Hepatocyte (in vitro differentiated cells): ENCODE data around the gene ATN1. TPM values are rescaled to one million over a fixed set of nuclear protein-coding genes. Genes with fewer than 3 reads are reported as not detected.

Source experiments
- DNase-seq: peaks from one replicate; pipeline ENCODE4 v3.0.0-alpha.2; 2016; ENCODE audit warnings: low spot score
- H2AFZ ChIP-seq: fragments of 200-600 bp; sonication (generic); 2 replicates; pipeline ENCODE4 v1.6.0; 2016; ENCODE audit warnings: antibody characterized with exemption, mild to moderate bottlenecking
- H3K27ac ChIP-seq: fragments of 200-600 bp; sonication (generic); 2 replicates; pipeline ENCODE4 v1.5.1; 2016; ENCODE audit warnings: mild to moderate bottlenecking
- H3K27me3 ChIP-seq: fragments of 200-600 bp; sonication (generic); 2 replicates; pipeline ENCODE4 v1.6.1; 2016
- H3K36me3 ChIP-seq: fragments of 200-600 bp; sonication (generic); replicated peaks from 2 replicates; pipeline ENCODE4 v1.5.1; 2016; ENCODE audit warnings: low read depth; ENCODE audit not compliant: insufficient read depth
- H3K4me1 ChIP-seq: fragments of 200-600 bp; sonication (generic); 2 replicates; pipeline ENCODE4 v1.5.1; 2016; ENCODE audit warnings: mild to moderate bottlenecking, moderate library complexity; ENCODE audit not compliant: insufficient read depth
- H3K4me2 ChIP-seq: fragments of 200-600 bp; sonication (generic); 2 replicates; pipeline ENCODE4 v1.6.0; 2016
- H3K4me3 ChIP-seq: fragments of 200-600 bp; sonication (generic); 2 replicates; pipeline ENCODE4 v1.5.1; 2016; ENCODE audit warnings: mild to moderate bottlenecking
- H3K79me2 ChIP-seq: fragments of 200-600 bp; sonication (generic); 2 replicates; pipeline ENCODE4 v1.6.0; 2017; ENCODE audit warnings: mild to moderate bottlenecking
- H3K9me2 ChIP-seq: fragments of 200-600 bp; sonication (generic); replicated peaks from 2 replicates; pipeline ENCODE4 v1.6.0; 2017; ENCODE audit warnings: mild to moderate bottlenecking; ENCODE audit not compliant: insufficient read depth
- H3K9me3 ChIP-seq: fragments of 200-600 bp; sonication (generic); 2 replicates; pipeline ENCODE4 v1.5.1; 2016; ENCODE audit warnings: low read depth, mild to moderate bottlenecking
- H4K20me1 ChIP-seq: fragments of 200-600 bp; sonication (generic); 2 replicates; pipeline ENCODE4 v1.6.0; 2016; ENCODE audit warnings: mild to moderate bottlenecking; ENCODE audit not compliant: insufficient read depth, poor library complexity, severe bottlenecking
- CTCF ChIP-seq: fragments of 200-600 bp; sonication (generic); IDR thresholded peaks from 2 replicates; pipeline ENCODE4 v1.5.1; 2016; ENCODE audit warnings: antibody characterized with exemption, mild to moderate bottlenecking; ENCODE audit not compliant: poor library complexity
- EZH2 ChIP-seq: fragments of 200-600 bp; sonication (generic); IDR thresholded peaks from 2 replicates; pipeline ENCODE4 v1.6.1; 2016; ENCODE audit warnings: antibody characterized with exemption, mild to moderate bottlenecking, borderline replicate concordance
- EZH2phosphoT487 ChIP-seq: fragments of 200-600 bp; sonication (generic); IDR thresholded peaks from one replicate; pipeline ENCODE4 v1.6.1; 2018; ENCODE audit warnings: antibody characterized with exemption, mild to moderate bottlenecking, low read depth, moderate library complexity; ENCODE audit not compliant: unreplicated experiment, severe bottlenecking
- WGBS: methylation state at CpG from one replicate; pipeline ENCODE4 v1.1.6; 2016; ENCODE audit warnings: low lambda C conversion rate; ENCODE audit errors: missing lambda C conversion rate; 5-methylcytosine and 5-hydroxymethylcytosine counted together
- polyA plus RNA-seq: library from polyadenylated mRNA; unstranded; fragments of >200 nt; fragmentation: Nextera tagmentation; extraction: Ambion mirVana; gene quantifications from 2 replicates; pipeline ENCODE4 v1.2.1, GENCODE V29; 2016
- total RNA-seq: library from RNA; depleted of rRNA; stranded (reverse); fragments of >200 nt; gene quantifications from 2 replicates; pipeline ENCODE4 v1.2.3, GENCODE V29; 2014

Gene ATN1
- total and polyA plus RNA-seq, 2 experiments from 2014 or later, result 15.8 to 32.7 TPM

GRCh38 chr12:6925239-6925539 lies 2.6 kb upstream of the ATN1 start:
- no peaks in the 10 kb centered on the region for H3K36me3 ChIP-seq
- H2AFZ ChIP-seq, result no peak overlapping the region
- WGBS, result 55% methylated on average over 1 of the region's 1 CpG
- no peaks in the 10 kb centered on the region for H3K9me3 ChIP-seq
- no peak overlapping the region for H3K4me3 ChIP-seq
- H3K9me2 ChIP-seq, result no peaks in the 10 kb centered on the region
- H3K27ac ChIP-seq, result peak overlapping the region; percentile 99
- DNase-seq, result no peak
- no peaks in the 10 kb centered on the region for H3K27me3 ChIP-seq
- peaks cover 33% of the 10 kb centered on the region for H3K79me2 ChIP-seq
- peaks cover 15% of the 10 kb centered on the region for H4K20me1 ChIP-seq
- H3K4me2 ChIP-seq, result peak overlapping the region; percentile 76
- H3K4me1 ChIP-seq, result peaks cover 37% of the 10 kb centered on the region
- TF ChIP-seq CTCF, result no peak
- TF ChIP-seq EZH2phosphoT487, result no peak
- TF ChIP-seq EZH2, result no peak

GRCh38 chr12:6925540-6926279 lies 2.0 kb upstream of the ATN1 start:
- peaks cover 21% of the 10 kb centered on the region for H4K20me1 ChIP-seq
- TF ChIP-seq CTCF (no peak), EZH2 (no peak), EZH2phosphoT487 (no peak)
- H3K4me3 ChIP-seq, result no peak overlapping the region
- no peaks in the 10 kb centered on the region for H3K36me3 ChIP-seq
- H3K27me3 ChIP-seq, result no peaks in the 10 kb centered on the region
- peaks cover 38% of the 10 kb centered on the region for H3K79me2 ChIP-seq
- peaks cover 41% of the 10 kb centered on the region for H3K4me1 ChIP-seq
- 18% methylated on average over 8 of the region's 8 CpGs for WGBS
- H3K9me2 ChIP-seq, result no peaks in the 10 kb centered on the region
- H3K27ac ChIP-seq, result peak overlapping the region; percentile 99
- peak overlapping the region; percentile 20 for H2AFZ ChIP-seq
- H3K4me2 ChIP-seq, result peak overlapping the region; percentile 76
- DNase-seq, result peak; percentile 82
- no peaks in the 10 kb centered on the region for H3K9me3 ChIP-seq

GRCh38 chr12:6928022-6928702 lies 403 bp downstream of the ATN1 start:
- 0% methylated on average over 1 of the region's 79 CpGs for WGBS
- Histone ChIP-seq H3K4me3 (peak overlapping the region; percentile 89), H3K9me3 (no peaks in the 10 kb centered on the region), H4K20me1 (peaks cover 45% of the 10 kb centered on the region), H3K27me3 (no peaks in the 10 kb centered on the region), H3K79me2 (peaks cover 63% of the 10 kb centered on the region), H3K4me1 (peaks cover 56% of the 10 kb centered on the region), H3K9me2 (no peaks in the 10 kb centered on the region), H3K36me3 (no peaks in the 10 kb centered on the region), H2AFZ (no peak overlapping the region), H3K4me2 (peak overlapping the region; percentile 91), H3K27ac (peak overlapping the region; percentile 99)
- DNase-seq, result peak; percentile 58
- TF ChIP-seq EZH2 (no peak), EZH2phosphoT487 (no peak), CTCF (no peak)
